Endothelial cell of umbilical vein (primary cell): ENCODE measurements around the gene PLPPR5.

Experiments used
- CTCF ChIP-seq, 2 donors: IDR thresholded peaks; 1 replicate in 1 of 2; 2 replicates in 1 of 2; pipeline ENCODE4 v1.5.1; 2011; ENCODE audit warnings: low read length in 2 of 2, mild to moderate bottlenecking in 2 of 2, moderate library complexity in 2 of 2, control low read depth in 1 of 2, inconsistent platforms in 1 of 2, low read depth in 1 of 2; ENCODE audit not compliant: insufficient read depth in 1 of 2; ENCODE audit errors: extremely low read depth in 1 of 2
- EZH2 ChIP-seq: IDR thresholded peaks from 2 replicates; pipeline ENCODE4 v1.6.1; 2012; ENCODE audit warnings: borderline replicate concordance, low read depth, mild to moderate bottlenecking, moderate library complexity, low read length, inconsistent platforms; ENCODE audit not compliant: severe bottlenecking
- FOS ChIP-seq: IDR thresholded peaks from 2 replicates; pipeline ENCODE4 v1.6.1; 2011; ENCODE audit warnings: mild to moderate bottlenecking, low read length, moderate library complexity, borderline replicate concordance; ENCODE audit not compliant: insufficient read depth
- JUN ChIP-seq: IDR thresholded peaks from 2 replicates; pipeline ENCODE4 v1.6.1; 2011; ENCODE audit warnings: borderline replicate concordance, low read depth; ENCODE audit not compliant: insufficient read length, insufficient read depth
- MAX ChIP-seq: IDR thresholded peaks from 2 replicates; pipeline ENCODE4 v1.6.1; 2011; ENCODE audit not compliant: insufficient read depth, insufficient read length
- POLR2A ChIP-seq: IDR thresholded peaks from 2 replicates; pipeline ENCODE4 v1.6.1; 2012; ENCODE audit warnings: low read depth, mild to moderate bottlenecking, control low read depth, low read length
- POLR2AphosphoS5 ChIP-seq: IDR thresholded peaks from 2 replicates; pipeline ENCODE4 v1.6.1; 2012; ENCODE audit warnings: low read depth, mild to moderate bottlenecking, control low read depth, low read length, moderate library complexity; ENCODE audit not compliant: insufficient read depth

GRCh38 chr1:98940069-98940721 lies 64.5 kb downstream of the PLPPR5 start:
- TF ChIP-seq CTCF (IDR thresholded peaks at IDR 0.05; ENCODE audit: extremely low read depth in 1 of 2, insufficient read depth in 1 of 2, low read depth in 1 of 2, low read length in 2 of 2), result no peak
- TF ChIP-seq POLR2A, result no peak
- no peak for TF ChIP-seq JUN
- no peak for TF ChIP-seq POLR2AphosphoS5
- TF ChIP-seq EZH2, result no peak
- no peak for TF ChIP-seq MAX
- no peak for TF ChIP-seq FOS
